Middle frontal gyrus (tissue), 1 donor: ENCODE results near the gene CACTIN.
A peak's percentile ranks its signal among the peaks of the same experiment; 100 is the strongest.
"Not testable (repeated sequence)": the region's sequence is repeated elsewhere in the genome, so short reads cannot be mapped to it uniquely, and the experiment has no call there.

Source experiments
- DNase-seq: peaks from one replicate; pipeline ENCODE4 v3.0.0-alpha.2; 2015; ENCODE audit warnings: low spot score; ENCODE audit errors: extremely low spot score

CACTIN gene

DNA sequence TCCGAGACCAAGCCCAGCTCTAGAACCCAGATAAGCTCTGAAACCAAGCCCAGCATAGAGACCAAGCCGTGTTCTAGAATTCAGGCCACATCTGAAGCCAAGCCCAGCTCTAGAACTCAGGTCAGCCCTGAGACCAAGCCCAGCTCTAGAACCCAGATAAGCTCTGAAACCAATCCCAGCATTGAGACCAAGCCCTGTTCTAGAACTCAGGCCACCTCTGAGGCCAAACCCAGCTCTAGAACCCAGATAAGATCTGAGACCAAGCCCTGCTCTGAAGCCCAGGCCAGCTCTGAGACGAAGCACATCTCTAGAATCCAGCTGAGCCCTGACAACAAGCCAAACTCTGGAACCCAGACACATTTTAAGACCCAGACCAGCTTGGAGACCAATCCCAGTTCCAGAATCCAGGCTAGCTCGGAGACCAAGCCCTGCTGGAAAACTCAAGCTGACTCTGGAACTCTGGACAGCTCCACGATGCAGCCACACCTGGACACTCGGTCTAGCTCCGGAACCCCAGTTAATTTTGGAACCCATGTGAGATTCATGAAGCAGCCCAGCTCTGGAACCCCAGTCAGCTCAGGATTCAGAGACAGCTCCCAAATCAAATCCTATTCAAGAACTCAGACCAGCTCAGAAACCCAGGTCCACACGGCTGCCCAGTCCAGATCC is 35.5 kb downstream of the CACTIN start:
- no peak for DNase-seq

DNA sequence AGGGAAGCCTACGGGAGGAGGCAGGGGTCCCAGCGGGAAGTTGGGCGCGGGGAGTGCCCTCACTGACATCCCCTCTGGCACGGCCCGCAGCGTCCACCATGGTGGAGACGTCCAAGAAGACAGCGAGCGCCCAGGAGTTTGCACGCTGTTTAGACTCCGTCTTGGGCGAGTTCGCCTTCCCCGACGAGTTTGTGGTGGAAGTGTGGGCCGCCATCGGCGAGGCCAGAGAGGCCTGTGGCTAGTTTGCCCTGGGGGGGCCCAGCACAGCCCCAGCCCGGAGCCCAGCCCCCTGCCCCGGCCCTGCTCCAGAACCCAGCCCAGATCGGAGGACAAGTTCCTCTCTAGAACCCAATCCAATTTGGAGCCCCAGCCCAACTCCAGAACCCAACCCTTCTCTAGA is 36.6 kb downstream of the CACTIN start:
- DNase-seq: no peak

DNA sequence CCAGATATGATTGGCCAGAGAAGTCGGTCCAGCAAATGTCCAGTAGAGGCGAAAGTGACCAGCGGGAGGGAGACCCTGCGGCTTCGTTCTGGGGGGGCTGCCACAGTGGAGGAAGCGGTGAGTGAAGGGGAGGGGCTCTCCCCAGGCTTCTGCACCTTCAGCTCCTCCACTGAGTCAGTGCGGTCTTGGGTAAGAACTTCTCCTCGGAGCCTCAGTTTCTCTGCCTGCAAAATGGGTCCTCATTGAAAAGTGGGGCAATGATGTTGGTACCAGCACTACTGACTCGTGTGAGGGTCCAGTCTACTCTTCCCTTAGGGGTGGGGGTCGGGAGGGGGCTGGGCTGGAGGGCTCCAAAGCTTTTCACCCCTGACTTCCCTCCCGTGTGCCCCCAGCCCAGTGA is 37.2 kb downstream of the CACTIN start:
- no peak for DNase-seq

DNA sequence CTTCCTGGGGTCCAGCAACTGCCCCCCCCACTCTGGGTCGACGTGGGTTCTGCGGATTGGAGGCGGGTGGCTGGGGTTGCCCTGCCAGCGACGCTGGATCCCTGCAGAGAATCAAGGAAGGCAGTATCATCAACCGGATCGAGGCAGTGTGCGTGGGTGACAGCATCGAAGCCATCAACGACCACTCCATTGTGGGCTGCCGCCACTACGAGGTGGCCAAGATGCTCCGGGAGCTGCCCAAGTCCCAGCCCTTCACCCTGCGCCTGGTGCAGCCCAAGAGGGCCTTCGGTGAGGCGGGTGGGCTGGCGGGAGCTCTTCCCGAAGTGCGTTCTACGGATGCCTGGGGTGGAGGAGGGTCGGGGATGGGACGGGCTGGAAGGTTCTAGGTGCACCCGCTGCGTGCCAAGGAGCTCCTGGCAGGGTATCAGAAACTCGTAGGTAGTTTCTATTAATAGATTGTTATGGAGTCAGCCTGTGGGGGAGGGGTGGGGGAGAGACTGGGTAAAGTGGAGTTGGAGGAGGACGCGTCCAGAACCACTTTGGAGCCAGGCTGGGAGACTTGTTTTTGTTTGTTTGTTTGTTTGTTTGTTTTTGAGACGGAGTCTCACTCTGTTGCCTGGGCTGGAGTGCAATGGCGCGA is 39.8 kb downstream of the CACTIN start:
- no peak for DNase-seq

DNA sequence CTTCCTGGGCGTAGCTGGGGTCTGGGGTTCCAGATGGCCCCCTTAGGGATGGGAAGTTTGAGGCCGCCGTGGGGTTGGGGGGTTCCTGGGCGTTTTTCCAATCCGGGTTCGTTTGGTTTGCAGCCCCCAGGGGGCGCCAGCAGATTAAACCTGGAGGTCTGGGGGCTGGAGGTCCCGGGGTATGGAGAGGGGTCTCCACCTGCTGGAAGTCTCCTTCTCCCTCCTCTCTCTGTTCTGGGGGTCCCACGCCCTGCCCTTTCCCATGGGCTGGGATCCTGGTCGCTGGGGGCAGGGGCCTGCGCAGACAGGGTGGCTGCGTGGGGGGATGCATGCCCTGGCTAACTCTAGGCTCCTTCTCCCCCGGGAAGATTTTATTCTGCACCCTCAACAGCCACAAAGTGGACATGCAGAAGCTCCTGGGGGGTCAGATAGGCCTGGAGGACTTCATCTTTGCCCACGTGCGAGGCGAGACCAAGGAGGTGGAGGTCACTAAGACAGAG is 40.4 kb downstream of the CACTIN start:
- DNase-seq: no peak

DNA sequence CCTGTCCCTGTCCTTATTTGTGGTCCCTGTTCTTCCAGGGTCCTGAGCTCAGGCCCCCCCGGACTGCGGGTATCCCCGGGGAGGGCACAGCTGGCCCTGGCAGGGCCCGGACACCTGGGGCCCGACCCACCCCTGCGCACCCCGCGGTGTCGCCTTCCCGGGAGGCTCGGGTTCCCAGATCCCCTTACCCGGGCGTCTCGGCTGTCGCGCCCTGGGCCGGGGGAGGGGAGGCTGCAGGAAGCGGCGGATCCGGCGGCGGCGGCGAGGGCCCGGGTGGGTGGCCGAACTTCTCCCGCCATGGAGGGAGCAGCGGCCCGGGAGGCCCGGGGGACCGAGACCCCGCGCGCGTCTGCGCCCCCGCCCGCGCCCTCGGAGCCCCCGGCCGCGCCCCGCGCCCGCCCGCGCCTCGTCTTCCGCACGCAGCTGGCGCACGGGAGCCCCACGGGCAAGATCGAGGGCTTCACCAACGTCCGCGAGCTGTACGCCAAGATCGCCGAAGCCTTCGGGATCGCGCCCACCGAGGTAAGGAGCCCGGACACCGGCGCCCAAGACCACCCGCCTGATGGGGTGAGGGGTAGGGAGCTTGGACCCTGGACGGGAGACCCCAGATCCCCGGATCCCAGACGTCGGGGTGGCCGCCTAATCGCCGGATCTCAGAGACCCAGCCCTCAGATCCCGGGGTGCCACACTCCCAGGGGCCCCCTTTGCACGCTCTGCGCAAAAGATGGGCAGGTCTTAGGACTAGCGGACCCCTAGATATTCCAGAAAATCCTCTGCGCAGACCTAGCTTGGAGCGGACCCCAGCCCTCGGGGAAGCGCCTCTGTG is 41.1 kb downstream of the CACTIN start, which contains the start of gene GIPC3:
Gene GIPC3 (plus strand): TSS at position 178 of the 826 bp plus-strand sequence. CDS start 120 bp downstream, at position 298.
- no peak for DNase-seq

DNA sequence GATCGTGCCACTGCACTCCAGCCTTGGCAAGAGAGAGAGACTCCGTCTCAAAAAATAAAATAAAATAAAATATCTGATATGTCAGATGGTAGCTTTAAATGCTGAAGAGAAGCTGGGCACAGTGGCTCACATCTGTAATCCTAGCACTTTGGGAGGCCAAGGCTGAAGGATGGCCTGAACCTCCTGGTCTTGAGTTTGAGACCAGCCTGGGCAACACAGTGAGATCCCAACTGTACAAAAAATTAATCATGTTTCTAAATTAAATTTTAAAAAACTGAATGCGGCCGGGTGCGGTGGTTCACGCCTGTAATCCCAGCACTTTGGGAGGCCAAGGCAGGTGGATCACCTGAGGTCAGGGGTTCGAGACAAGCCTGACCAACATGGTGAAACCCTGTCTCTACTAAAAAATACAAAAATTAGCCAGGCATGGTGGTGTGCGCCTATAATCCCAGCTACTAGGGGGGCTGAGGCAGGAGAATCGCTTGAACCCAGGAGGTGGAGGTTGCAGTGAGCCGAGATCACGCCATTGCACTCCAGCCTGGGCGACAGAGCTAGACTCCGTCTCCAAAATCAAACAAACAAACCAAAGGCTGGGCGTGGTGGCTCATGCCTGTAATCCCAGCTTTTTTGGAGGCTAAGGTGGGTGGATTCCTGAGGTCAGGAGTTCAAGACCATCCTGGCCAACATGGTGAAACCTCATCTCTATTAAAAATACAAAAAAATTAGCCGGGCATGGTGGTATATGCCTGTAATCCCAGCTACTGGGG is 42.4 kb downstream of the CACTIN start:
- not testable (repeated sequence) for DNase-seq

DNA sequence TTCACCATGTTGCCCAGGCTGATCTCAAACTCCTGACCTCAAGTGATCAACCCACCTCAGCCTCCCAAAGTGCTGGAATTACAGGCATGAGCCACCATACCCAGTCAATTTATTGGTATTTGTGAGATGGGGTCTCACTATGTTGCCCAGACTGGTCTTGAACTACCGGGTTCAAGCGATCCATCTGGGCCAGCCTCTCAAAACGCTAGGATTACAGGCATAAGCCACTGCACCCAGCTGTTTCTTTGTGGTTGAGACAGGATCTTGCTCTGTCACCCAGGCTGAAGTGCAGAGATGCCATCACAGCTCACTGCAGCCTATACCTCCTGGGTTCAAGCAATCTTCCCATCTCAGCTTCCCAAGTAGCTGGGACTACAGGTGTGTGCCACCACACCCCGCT is 44.8 kb downstream of the CACTIN start:
- not testable (repeated sequence) for DNase-seq

DNA sequence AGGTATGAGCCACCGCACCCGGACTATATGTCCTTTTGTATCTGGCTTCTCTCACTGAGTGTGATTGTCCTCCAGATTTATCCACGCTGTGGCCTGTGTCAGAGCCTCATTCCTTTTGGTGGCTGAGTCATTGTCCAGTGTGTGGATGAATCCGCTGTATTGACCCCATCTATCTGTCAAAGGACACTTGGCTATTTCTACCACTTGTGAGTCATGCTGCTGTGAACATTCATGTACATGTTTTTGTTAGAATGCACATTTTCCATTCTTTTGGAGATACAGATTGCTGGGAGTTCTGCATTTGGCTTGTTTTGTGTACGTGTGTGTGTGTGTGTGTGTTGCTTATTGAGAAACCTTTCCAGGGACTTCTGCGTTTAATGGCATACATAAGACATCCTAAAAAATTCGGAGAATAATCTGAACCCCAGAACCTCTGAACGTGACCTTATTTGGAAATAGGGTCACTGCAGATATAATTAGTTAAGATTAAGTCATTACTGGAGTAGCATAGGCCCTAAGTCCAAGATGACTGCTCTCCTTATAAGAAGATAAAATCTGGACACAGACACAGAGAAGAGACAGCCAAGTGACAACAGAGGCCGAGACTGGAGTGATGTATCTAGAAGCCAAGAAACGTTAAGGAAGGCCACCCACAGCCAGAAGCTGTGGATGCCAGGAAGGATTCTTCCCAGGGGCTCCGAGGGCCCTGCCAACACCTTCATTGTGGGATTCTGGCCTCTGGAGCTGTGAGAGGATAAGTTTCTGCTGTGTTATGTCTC is 46.2 kb downstream of the CACTIN start:
- DNase-seq: no peak

DNA sequence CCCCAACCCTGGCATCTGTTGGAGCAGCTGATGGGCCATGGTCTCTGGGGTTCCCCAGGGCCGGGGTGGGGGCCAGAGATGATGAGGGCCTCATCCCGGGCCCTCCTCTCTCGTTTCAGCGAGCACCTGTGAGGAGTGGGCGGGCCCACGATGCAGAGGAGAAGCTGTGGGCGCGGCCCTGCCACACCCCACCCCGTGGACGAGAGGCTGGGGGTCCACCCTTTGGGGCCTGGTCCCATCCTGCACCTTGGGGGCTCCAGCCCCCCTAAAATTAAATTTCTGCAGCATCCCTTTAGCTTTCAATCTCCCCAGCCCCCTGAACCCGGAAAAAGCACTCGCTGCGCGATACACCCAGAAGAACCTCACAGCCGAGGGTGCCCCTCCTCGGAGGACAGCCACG is 48.2 kb downstream of the CACTIN start:
- no peak for DNase-seq

DNA sequence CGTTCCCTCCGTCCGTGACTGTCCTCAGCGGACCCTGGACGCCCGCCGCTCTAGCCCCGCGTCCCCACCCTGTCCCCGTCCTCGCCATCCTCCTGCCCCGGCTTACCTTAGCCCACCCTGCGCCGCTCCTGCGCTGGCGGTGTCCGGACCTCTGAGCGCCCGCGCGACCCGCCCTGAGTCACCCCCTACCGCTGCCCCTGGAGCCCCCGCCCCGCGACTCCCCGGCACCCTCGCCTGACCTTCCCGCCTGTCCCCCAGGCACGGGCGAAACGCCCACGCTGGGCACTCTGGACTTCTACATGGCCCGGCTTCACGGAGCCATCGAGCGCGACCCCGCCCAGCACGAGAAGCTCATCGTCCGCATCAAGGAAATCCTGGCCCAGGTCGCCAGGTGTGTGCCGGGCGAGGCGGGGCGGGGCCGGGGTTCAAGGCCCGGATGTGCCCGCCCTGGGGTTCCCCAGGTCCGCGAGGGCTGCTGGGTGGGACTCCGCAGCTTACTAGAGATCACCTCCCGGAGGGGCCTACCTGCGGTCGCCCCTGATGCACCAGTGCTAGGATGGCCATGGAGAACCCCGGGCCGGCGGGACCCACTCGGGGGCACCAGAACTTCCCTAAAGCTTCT is 48.8 kb downstream of the CACTIN start:
- DNase-seq: no peak

DNA sequence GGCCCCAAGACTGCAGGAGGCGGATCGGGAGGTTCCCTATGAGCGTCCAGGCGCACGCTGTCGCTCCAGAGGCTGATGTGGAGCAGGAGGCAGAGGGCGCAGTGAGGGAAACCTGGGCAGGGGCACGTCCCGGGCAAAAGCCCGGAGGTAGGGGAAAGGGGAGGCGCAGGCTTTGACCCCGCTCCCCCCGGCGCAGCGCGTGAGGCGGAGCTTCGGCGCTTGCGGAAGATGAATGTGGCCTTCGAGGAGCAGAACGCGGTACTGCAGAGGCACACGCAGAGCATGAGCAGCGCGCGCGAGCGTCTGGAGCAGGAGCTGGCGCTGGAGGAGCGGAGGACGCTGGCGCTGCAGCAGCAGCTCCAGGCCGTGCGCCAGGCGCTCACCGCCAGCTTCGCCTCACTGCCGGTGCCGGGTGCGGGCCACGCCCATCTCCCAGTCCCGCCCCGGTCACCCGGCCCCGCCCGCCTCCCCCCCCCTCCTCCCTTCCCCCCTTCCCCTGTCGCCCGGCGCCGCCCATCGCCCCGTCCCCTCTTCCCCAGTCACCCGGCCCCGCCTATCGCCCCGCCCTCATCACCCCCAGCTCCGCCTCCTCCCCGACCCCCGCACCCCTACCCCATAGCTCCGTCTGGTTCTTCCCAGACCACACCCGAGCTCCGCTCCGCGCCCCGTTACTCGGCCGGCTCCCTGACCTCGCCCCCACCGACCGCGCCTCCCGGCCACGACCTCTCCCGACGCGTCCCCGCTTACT is 49.7 kb downstream of the CACTIN start:
- DNase-seq: peak; percentile 18

DNA sequence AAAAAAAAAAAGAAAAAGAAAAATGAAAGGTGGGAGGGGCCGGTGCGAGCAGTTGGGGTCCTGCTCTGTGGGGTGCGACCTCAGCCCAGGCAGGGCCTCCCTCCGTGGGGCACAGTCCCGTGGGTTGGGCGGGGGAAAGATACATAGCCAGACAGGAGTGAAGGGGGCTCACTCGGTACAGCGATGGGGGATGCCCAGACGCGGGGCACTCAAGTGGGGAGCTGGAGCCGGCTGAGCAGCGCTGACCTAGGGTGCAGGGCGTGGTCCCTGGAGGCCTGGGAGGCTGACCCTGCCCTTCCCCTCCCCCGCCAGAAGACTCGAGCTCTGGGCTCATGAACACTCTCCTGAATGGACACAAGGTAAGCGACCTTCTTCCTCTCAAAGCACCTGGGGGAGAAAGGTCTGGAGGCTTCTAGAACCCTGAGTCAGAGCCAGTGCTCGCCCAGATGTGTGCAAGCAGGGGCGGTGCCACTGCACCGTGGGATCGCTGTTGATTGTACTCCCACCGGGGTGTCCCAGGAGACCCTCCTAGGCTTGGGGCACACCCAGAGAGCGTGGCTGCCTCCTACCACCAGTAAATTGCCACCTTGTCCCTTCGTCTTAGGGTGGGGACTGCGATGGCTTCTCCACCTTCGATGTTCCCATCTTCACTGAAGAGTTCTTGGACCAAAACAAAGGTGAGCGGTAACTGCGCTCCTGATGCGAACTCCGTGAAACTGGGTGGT is 50.5 kb downstream of the CACTIN start:
- no peak for DNase-seq

DNA sequence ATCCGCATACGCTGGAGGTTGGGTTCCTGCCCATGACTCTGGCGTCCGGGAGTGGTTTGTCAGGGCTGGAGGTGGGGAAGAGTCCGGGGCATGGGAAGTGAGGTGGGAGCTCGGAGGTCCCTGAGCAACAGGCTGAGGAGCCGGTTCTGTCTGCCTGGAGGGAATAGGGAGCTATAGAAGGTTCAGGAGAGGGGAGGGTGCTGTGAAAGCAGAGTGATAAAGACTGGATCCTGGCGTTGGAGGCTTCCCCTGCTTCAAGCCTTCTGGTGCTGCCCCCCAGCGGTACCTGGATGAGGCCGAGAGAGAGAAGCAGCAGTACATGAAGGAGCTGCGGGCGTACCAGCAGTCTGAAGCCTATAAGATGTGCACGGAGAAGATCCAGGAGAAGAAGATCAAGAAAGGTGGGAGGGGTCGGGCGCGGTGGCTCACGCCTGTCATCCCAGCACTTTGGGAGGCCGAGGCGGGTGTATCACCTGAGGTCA is 51.3 kb downstream of the CACTIN start:
- no peak for DNase-seq

DNA sequence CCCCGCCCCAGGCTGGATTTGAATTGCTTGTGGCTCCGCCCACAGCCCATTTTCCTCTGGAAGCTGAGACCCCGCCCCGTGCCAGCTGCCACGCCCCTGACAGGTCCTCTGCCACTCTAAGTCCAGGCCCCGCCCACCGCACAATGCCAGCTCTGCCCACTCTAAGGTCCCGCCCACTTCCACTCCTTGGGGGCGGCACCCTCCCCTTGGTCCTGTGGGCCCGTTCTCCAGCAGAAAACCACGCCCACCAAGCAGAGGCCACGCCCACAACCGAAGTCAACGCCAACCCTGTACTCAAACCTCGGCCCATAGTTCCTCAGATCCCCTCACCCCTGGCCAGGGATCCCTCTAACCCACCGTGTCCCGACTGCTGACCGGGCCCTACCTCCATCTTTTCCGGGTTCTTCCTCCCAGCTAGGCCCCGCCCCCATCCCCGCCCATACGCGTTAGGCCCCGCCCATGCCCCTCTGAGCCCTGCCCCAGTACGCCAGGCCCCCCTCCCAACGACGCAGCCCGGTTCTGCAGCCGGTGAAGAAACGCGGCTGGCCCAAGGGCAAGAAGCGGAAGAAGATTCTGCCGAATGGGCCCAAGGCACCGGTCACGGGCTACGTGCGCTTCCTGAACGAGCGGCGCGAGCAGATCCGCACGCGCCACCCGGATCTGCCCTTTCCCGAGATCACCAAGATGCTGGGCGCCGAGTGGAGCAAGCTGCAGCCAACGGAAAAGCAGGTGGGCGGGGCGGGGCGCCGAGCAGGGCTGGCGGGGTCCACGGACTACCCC is 52.5 kb downstream of the CACTIN start:
- DNase-seq: peak; percentile 9

DNA sequence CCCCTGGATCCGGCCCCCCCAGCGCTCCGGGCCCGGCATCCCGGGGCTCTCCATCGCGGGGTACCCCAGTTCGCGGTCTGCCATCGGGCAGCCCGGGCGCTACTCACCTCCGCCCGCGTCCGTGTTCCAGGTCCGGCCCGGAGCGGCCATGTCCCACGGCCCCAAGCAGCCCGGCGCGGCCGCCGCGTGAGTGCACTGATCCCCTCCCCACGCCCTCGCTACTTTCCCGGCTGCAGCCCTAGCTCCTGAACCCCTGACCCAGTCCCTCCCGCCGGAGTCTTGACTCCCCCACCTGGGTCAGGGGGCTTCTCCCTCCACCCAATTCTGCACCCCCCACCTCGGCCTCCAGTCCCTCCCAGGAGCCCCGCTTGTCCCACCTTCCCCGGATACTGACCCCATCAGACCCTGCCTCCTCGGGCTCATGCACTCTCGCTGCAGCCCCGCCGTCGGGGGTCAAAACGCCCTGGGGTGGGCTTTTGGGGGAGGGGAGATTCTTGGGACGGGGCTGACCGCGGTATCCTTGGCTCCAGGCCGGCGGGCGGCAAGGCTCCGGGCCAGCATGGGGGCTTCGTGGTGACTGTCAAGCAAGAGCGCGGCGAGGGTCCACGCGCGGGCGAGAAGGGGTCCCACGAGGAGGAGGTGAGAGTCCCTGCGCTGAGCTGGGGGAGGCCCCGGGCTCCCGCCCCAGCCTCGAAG is 53.3 kb downstream of the CACTIN start:
- DNase-seq: no peak

DNA sequence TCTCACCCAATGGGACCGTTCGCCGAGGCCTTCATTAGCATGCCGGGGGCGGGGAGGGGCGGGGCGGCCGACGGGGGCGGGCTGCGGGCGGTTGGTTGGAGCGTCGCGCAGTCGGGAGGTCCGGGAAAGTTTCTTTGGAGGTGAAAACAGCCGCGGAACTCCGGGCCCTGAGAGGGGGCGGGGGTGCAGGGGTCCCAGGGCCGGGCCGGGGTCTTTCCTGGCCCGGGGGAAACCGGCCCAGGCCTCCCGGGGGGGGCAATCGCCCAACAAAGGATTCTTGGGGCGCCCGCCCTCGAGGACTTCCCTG is 53.8 kb downstream of the CACTIN start, which contains the start of gene HMG20B:
Gene HMG20B (plus strand): TSS at position 90 of the 307 bp plus-strand sequence. CDS start 366 bp downstream, outside the sequence.
- DNase-seq: no peak
